Osteocyte (in vitro differentiated cells): ENCODE results near the gene PLEKHG4B. TPM values are rescaled to one million over a fixed set of nuclear protein-coding genes. Genes with fewer than 3 reads are reported as not detected.
"Not testable (repeated sequence)": the region's sequence is repeated elsewhere in the genome, so short reads cannot be mapped to it uniquely, and the experiment has no call there.

Source experiments
- DNase-seq: peaks from one replicate; pipeline ENCODE4 v3.0.0; 2021; ENCODE audit warnings: mixed read lengths; ENCODE audit not compliant: unreplicated experiment; ENCODE audit errors: extremely low spot score
- H3K27ac Mint-ChIP-seq: one replicate; pipeline ENCODE4 v1.8.0; 2021; ENCODE audit warnings: mild to moderate bottlenecking, mixed read lengths; ENCODE audit not compliant: unreplicated experiment
- H3K27me3 Mint-ChIP-seq: one replicate; pipeline ENCODE4 v1.8.0; 2021; ENCODE audit warnings: mixed read lengths; ENCODE audit not compliant: unreplicated experiment
- H3K36me3 Mint-ChIP-seq: one replicate; pipeline ENCODE4 v1.8.0; 2021; ENCODE audit warnings: mixed read lengths; ENCODE audit not compliant: unreplicated experiment
- H3K4me1 Mint-ChIP-seq: one replicate; pipeline ENCODE4 v1.8.0; 2021; ENCODE audit warnings: mixed read lengths; ENCODE audit not compliant: unreplicated experiment
- H3K4me3 Mint-ChIP-seq: one replicate; pipeline ENCODE4 v1.8.0; 2021; ENCODE audit warnings: mild to moderate bottlenecking, moderate library complexity, mixed read lengths; ENCODE audit not compliant: unreplicated experiment
- H3K9me3 Mint-ChIP-seq: one replicate; pipeline ENCODE4 v1.8.0; 2021; ENCODE audit warnings: mixed read lengths; ENCODE audit not compliant: unreplicated experiment
- long read RNA-seq: library from polyadenylated mRNA; unstranded; transcript quantifications from one replicate; pipeline ENCODE4 v2.0.0, GENCODE V29; 2021
- total RNA-seq: library from RNA; stranded (reverse); gene quantifications from 2 replicates; pipeline ENCODE4 v1.2.1, GENCODE V29; 2021
- TF ChIP-seq, protein P1 (sequence below): fragments of 200-600 bp; sonication (generic); IDR thresholded peaks from 2 replicates; pipeline ENCODE4 v1.5.0; 2021; ENCODE audit warnings: antibody characterized with exemption, mild to moderate bottlenecking, moderate library complexity

PLEKHG4B gene, protein sequence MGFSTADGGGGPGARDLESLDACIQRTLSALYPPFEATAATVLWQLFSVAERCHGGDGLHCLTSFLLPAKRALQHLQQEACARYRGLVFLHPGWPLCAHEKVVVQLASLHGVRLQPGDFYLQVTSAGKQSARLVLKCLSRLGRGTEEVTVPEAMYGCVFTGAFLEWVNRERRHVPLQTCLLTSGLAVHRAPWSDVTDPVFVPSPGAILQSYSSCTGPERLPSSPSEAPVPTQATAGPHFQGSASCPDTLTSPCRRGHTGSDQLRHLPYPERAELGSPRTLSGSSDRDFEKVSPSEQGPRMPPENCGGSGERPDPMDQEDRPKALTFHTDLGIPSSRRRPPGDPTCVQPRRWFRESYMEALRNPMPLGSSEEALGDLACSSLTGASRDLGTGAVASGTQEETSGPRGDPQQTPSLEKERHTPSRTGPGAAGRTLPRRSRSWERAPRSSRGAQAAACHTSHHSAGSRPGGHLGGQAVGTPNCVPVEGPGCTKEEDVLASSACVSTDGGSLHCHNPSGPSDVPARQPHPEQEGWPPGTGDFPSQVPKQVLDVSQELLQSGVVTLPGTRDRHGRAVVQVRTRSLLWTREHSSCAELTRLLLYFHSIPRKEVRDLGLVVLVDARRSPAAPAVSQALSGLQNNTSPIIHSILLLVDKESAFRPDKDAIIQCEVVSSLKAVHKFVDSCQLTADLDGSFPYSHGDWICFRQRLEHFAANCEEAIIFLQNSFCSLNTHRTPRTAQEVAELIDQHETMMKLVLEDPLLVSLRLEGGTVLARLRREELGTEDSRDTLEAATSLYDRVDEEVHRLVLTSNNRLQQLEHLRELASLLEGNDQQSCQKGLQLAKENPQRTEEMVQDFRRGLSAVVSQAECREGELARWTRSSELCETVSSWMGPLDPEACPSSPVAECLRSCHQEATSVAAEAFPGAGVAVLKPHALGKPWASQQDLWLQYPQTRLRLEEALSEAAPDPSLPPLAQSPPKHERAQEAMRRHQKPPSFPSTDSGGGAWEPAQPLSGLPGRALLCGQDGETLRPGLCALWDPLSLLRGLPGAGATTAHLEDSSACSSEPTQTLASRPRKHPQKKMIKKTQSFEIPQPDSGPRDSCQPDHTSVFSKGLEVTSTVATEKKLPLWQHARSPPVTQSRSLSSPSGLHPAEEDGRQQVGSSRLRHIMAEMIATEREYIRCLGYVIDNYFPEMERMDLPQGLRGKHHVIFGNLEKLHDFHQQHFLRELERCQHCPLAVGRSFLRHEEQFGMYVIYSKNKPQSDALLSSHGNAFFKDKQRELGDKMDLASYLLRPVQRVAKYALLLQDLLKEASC (N-terminal part only)
- total RNA-seq: 3.8 and 4.5 TPM in 2 replicates
- long read RNA-seq: 0 reads

DNA sequence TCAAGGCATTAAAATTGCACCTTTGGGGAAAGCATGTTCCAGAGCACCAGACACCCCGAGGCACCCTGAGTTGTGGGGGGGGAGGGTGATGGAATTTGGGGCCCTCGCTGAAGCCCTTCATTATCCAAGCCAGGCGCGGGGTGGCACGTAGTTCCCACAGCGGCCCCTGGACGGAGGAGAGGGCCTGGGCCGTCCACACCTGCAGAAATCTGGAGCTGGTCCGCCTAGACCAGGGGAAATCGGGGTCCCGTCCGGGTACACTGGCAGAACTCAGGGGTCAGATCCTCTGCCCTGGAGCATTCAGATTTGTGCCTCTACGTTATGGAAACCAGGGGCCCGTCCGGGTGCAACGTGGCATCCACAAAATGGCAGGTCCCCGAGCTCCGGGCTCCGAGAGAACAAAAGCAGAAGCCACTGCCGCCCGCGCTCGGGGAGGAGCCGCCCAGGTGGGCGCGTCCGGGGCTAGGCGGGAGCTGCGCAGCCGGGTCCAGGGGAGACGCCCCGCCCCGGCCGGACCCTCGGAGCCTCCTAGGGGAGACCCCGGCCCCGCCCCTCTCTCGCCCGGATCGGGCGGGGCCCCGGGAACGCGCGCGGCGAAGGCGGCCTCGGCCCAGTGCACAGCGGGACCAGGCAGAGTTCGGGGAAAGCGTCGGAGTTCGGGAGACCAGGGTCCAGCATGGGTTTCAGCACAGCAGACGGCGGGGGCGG is at the start of gene PLEKHG4B:
Gene PLEKHG4B, plus strand, starts transcription at position 613 of the 708 bp plus-strand sequence. Its CDS starts 64 bp downstream, at position 677.
- no peak within 1 kb of the TSS for H3K27ac Mint-ChIP-seq
- H3K9me3 Mint-ChIP-seq: no peaks in the 10 kb centered on the region
- peak within 1 kb of the TSS; percentile 69 for H3K4me3 Mint-ChIP-seq
- TF ChIP-seq, protein P1, sequence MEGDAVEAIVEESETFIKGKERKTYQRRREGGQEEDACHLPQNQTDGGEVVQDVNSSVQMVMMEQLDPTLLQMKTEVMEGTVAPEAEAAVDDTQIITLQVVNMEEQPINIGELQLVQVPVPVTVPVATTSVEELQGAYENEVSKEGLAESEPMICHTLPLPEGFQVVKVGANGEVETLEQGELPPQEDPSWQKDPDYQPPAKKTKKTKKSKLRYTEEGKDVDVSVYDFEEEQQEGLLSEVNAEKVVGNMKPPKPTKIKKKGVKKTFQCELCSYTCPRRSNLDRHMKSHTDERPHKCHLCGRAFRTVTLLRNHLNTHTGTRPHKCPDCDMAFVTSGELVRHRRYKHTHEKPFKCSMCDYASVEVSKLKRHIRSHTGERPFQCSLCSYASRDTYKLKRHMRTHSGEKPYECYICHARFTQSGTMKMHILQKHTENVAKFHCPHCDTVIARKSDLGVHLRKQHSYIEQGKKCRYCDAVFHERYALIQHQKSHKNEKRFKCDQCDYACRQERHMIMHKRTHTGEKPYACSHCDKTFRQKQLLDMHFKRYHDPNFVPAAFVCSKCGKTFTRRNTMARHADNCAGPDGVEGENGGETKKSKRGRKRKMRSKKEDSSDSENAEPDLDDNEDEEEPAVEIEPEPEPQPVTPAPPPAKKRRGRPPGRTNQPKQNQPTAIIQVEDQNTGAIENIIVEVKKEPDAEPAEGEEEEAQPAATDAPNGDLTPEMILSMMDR: no peak
- peaks cover 3% of the 10 kb centered on the region for H3K36me3 Mint-ChIP-seq
- H3K4me1 Mint-ChIP-seq: peaks cover 19% of the 10 kb centered on the region
- peak; percentile 80 for DNase-seq
- H3K27me3 Mint-ChIP-seq: peaks cover 84% of the 10 kb centered on the region

DNA sequence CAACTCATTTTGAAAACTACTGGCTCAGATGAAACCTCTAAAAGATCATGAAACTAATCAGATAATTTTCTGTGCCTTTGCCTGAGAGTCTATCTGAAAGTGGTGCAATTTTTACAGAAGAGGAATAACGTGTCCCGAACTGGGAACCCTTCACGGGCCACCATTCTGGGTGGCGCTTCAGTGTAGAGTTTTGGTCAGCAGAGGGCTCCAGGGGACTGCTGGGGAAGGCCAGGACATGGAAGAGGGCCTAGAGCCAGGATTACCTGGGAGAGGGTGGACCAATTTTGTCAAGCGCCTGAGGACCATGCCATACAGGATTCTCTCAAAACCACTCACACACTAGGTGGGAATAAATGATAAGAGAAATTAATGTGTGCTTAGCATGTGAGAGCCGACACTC is 49.7 kb upstream of the PLEKHG4B start:
- no peak overlapping the region for H3K4me3 Mint-ChIP-seq
- TF ChIP-seq, protein P1: peak; percentile 71
- H3K4me1 Mint-ChIP-seq: no peaks in the 10 kb centered on the region
- no peak overlapping the region for H3K27ac Mint-ChIP-seq
- no peaks in the 10 kb centered on the region for H3K36me3 Mint-ChIP-seq
- peaks cover 57% of the 10 kb centered on the region for H3K27me3 Mint-ChIP-seq
- no peak for DNase-seq
- no peaks in the 10 kb centered on the region for H3K9me3 Mint-ChIP-seq

DNA sequence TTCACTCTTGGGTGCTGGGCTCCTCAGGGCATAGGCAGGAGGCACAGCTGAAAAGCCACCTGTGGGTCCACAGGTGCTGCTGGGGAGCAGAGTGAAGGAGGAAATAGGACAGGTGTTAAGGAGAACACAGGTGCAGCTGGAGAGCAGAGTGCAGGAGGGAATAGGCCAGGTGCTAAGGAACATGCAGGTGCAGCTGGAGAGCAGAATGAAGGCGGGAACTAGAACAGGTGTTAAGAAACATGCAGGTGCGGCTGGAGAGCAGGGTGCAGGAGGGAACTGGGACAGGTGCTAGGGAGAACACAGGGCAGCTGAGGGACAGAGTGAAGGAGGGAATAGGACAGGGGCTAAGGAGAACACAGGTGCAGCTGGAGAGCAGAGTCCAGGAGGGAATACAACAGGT is 43.8 kb upstream of the PLEKHG4B start:
- H3K27me3 Mint-ChIP-seq: peaks cover 24% of the 10 kb centered on the region
- no peaks in the 10 kb centered on the region for H3K36me3 Mint-ChIP-seq
- no peaks in the 10 kb centered on the region for H3K9me3 Mint-ChIP-seq
- H3K27ac Mint-ChIP-seq: no peak overlapping the region
- TF ChIP-seq, protein P1: no peak
- no peak for DNase-seq
- no peak overlapping the region for H3K4me3 Mint-ChIP-seq
- H3K4me1 Mint-ChIP-seq: no peaks in the 10 kb centered on the region

DNA sequence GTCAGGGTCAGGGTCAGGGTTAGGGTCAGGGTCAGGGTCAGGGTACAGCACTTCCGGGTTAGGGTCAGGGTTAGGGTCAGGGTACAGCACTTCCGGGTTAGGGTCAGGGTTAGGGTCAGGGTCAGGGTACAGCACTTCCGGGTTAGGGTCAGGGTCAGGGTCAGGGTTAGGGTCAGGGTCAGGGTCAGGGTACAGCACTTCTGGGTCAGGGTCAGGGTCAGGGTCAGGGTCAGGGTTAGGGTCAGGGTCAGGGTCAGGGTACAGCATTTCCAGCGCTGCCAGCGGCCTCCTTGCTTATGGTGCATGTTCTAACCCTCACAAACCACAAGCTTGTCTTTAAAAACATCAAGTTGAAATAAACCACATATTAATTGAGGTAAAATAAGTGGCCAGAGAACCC is 42.4 kb upstream of the PLEKHG4B start:
- peaks cover 21% of the 10 kb centered on the region for H3K27me3 Mint-ChIP-seq
- H3K4me3 Mint-ChIP-seq, H3K4me1 Mint-ChIP-seq, H3K27ac Mint-ChIP-seq, H3K36me3 Mint-ChIP-seq, DNase-seq, H3K9me3 Mint-ChIP-seq: not testable (repeated sequence)
